HG03064 (cell line): Measurements from ENCODE around the gene RADIL.
"Not testable (repeated sequence)": the region's sequence is repeated elsewhere in the genome, so short reads cannot be mapped to it uniquely, and the experiment has no call there.

Experiments used
- ATAC-seq: cut with Tn5 transposase; IDR thresholded peaks from one replicate; pipeline ENCODE4 v1.9.1; 2021; ENCODE audit warnings: low read depth; ENCODE audit not compliant: unreplicated experiment

RADIL gene

GRCh38 chr7:4815609-4816418 lies 67.7 kb downstream of the RADIL start:
- no peak for ATAC-seq

GRCh38 chr7:4815121-4815520 lies 68.4 kb downstream of the RADIL start:
- ATAC-seq = no peak

DNA sequence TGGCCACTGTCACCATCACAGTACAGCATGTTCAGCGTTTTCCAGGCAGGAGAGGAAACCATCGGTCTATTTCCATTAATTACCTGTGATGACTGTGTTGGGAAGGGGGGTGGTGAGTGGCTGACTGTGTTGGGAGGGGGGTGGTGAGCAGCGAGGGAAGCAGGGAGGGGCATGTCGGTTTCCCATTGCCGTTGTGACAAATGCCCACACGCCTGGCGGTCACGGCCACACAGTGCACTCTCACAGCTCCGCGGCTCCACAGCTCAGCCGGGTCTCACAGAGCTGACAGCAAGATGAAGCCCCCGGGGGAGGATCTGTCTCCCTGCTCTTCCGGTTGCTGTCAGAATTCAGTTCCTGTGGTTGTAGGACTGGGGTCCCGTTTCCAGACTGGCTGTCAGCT lies 69.1 kb downstream of the RADIL start:
- ATAC-seq = no peak

- no peak for ATAC-seq
These were observed 73.8 kb downstream of the RADIL start for GRCh38 chr7:4809666-4810065.

DNA sequence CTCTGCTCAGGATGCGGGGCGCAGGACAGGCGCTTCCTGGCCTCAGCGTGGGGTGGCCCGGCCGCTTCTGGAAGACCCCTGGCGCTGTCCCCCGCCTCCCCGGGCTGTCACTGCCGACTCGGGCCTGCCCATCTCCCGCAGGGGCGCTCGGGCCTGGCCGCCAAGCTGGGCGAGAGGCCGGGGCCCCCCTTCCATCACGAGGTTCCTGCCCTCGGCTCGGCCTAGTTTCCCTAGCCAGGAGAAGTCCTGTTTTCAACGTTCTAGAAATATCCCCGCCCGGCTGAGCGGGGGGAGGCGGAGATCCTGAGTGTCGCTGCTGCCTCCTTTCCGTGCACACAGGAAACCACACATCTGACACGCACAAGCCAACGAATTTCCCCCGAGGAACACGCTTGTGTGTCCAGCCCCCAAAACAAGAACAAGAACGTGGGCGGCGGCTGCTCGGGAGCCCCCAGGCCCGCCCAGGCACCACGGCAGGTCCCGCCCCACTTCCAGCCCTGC lies 74.4 kb downstream of the RADIL start:
- no peak for ATAC-seq

- no peak for ATAC-seq
These were observed 75.0 kb downstream of the RADIL start for GRCh38 chr7:4808565-4808964.

- no peak for ATAC-seq
These were observed 75.5 kb downstream of the RADIL start for GRCh38 chr7:4808026-4808425.

DNA sequence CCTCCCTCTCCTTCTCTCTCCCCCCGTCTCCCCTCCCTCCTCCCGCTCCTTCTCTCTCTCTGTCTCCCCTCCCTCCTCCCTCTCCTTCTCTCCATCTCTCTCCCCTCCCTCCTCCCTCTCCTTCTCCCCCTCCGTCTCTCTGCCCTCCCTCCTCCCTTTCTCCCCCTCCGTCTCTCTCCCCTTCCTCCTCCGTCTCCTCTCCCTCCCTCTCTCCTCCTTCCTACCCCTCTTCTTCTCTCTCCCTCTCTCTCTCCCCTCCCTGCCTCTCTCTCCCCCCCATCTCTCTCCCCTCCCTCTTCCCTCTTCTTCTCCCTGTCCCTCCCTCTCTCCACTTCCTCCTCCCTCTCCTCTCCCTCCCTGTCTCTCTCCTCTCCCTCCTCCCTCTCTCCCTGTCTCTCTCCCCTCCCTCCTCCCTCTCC lies 75.9 kb downstream of the RADIL start:
- no peak for ATAC-seq

DNA sequence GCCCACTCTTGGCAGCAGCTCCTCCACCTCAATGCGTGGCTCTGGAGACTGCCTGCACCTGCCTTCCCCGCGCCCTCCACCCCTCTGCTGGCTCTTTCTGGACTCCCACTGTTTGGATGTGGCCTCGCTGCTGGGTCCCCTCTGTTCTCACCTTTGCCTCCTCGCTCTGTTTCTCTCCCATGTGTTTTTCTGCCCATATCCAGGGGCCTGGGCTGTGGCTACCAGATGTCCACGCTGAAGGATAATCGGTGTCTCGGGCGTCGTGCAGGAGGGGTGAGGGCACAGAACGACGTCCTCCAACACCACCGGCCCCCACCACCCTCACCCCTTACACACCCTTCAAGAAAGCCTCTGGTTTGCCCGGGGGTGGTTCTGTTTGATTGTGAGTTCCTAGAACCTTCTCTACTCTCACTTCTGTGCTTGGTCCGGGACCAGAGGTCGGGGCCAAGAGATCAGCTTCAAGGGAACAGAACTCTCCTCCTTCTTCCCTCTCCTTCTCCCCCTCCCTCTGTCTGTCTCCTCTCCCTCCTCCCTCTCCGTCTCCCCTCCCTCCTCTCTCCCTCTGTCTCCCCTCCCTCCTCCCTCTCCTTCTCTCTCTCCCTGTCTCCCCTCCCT lies 76.4 kb downstream of the RADIL start:
- ATAC-seq = no peak

DNA sequence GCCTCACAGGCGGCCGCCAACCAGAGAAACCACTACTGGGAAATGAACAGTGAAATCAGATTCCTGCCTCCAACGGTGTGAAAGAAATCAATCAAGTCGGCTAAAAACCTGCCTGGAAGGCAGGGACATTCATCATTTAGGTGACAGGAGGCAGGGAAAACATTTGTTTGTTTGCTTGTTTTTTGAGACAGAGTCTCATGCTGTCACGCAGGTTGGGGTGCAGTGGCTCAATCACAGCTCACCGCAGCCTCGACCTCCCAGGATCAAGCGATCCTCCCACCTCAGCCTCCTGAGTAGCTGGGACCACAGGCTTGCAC lies 77.6 kb downstream of the RADIL start:
- no peak for ATAC-seq

DNA sequence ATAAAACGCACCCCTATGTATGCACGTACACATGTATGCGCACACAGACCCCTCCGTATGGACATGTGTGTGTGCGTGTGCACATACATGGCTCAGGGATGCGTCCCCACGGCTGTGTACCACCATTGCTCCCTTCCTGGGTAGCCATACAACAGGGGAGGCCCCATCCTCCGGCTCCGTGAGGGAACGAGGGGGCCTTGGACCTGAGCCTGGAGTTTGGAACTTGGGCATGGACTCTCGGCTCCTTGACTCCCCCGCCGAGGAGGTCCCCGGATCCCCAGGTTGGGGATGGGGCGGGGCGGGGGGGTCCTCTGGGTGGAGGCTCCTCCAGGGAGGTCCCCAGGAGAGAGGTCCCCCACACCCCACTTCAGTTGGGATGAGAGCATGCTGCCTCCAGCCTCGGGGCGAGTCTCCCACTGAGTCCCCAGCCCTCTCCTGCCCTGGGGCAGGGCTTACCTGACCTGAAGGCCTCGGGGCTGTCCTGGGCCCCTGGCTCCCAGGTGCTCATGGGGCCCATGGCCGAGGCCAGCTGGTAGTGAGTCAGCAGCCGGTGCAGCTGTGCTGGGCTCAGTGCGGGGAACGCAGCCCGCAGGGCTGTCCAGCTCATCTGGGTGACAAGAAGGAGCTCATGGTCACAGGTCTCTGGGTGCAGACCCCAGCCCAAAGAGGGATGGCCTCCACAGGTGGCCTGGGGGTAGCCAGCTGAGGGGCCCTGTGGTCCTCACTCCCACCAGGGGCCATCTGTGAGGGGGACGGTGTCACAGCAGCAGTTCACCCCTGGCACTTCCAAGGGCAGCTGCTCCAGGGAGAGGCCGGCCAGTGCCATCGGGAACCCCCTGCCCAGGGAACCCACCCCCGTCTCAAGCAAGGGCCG lies 78.2 kb downstream of the RADIL start:
- ATAC-seq = no peak

DNA sequence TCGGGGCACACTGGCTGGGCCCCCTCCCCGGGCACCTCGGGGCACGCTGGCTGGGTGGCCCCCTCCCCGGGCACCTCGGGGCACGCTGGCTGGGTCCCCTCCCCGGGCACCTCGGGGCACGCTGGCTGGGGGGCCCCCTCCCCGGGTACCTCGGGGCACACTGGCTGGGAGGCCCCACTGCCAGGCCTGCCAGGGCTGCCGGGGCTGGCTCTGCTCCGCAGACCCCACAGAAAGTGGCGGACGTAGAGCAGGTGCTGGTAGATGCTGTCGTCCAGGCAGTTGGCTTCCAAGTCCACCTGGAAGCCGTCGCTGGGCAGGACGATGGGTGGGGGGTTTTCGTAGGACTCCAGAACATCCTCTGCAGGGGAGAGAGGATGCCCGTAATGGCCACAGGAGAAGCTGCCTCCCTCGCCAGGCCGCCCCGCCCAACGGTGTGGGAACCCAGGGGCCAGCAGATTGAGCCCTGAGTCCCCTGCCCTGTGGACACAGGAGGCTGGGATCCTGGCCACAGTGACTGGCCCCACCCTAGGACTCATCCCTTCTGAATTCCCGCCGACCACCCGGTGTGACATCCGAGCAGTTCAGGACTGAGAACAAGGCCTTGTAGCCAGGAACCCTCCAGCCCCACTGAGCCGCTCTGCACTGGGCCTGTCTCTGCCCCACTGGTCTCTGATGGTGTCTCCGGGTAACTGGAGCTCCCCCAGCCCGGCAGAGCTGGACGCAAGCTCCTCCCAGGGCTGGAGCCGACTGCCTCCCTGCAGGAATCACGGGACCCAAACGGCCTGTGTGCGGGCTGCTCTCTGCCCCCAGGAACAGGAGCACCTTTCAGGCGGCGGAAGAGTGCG lies 79.9 kb downstream of the RADIL start:
- no peak for ATAC-seq

GRCh38 chr7:4802577-4802976 lies 80.9 kb downstream of the RADIL start:
- not testable (repeated sequence) for ATAC-seq

- no peak for ATAC-seq
These were observed 81.7 kb downstream of the RADIL start for GRCh38 chr7:4801839-4802231.

- no peak for ATAC-seq
These were observed 82.3 kb downstream of the RADIL start for GRCh38 chr7:4800926-4801838.

DNA sequence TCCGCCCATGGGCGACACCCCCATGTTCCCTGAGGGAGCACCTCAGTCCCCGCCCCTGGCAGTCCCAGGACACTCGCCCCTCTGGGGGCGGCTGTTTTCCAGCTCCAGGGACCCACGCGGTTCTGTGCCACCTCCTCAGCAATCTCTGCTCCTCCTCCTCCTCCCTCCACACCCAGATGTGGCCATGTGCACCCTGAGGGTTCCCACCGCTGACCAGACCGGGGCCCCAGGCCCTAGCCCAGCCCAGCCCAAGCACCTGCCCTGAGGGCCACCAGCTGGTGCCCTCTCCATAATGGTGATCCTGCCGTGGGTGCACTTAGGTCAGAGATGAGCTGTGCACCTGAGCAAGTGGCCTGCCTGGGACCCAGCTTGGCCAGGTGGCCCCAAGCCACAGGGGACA lies 83.0 kb downstream of the RADIL start:
- ATAC-seq = no peak

DNA sequence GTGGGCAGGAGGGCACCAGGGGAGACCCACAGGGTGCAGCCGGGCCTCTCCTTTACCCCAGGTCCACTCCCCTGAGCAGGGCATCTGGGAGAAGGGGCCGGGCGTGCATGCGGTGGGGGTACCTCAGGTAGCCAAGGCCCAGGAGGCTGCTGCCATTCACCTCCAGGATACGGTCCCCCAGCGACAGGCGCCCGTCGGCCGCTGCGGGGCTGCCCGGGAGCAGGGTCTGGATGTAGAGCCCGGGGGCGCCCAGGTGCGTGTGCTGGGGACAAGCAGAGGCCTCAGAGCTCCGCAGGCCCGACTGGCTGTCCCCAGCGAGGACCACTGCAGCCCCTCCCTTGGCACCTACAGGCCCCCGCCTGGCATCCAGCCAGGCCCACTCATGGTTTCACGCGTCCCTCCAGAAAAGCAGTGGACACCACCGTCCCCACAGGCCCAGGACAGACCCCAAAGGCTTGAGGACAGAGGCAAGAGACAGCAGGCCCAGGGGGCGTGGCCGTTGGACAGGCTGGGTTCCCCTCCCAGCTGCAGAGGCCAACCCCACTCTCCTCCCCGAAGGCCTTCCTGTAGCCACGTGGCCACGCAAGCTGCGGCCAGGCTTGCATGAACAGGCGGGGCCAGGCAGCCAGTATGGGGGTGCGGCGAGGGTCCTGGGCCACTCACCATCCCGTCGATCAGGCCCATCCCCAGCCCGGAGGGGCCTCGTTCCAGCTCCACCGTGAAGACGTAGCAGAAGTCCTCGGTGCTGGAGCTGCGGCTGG lies 83.8 kb downstream of the RADIL start:
- ATAC-seq = no peak

DNA sequence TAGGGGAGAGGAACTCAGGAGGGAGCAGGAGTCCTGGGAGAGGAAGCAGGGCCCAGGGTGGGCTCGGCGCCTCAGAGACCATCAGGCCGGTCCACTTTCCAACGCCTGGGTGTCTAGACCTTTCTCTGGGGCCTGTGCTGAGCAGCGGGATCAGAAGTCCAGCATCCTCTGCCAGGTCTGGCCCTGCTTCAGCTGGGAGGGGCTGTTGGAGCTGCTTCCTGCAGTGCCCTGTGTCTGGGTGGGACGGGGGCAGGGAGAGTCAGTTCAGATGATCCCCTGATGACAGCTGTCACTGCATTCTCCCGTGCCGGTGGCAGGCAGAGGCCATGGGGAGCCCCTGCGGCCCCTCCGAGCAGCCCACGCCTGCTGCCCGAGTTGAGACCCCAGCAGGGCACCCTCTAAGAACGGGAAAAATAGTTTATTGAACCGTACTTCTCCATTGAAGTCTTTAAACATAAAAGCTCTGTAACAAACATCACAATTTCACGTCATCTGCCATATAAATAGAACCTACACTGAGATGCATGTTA lies 84.7 kb downstream of the RADIL start:
- no peak for ATAC-seq
